Fibroblast of lung (primary cell): ENCODE data around the gene LGALS3. TPM values are rescaled to one million over a fixed set of nuclear protein-coding genes. Genes with fewer than 3 reads are reported as not detected.
A peak's percentile ranks its signal among the peaks of the same experiment; 100 is the strongest.

Experiments
- DNase-seq, 2 donors: peaks; one replicate each; pipeline versions ENCODE4 v3.0.0 to v3.0.0-alpha.2; 2010; ENCODE audit warnings: low read depth in 2 of 2
- H2AFZ ChIP-seq: 2 replicates; pipeline ENCODE4 v1.5.1; 2012; ENCODE audit warnings: low read length, control low read depth, inconsistent platforms
- H3K27ac ChIP-seq: 2 replicates; pipeline ENCODE4 v1.5.1; 2011; ENCODE audit warnings: low read length, control low read depth; ENCODE audit not compliant: insufficient read depth
- H3K27me3 ChIP-seq: 2 replicates; pipeline ENCODE4 v1.5.1; 2011; ENCODE audit warnings: mild to moderate bottlenecking, low read length; ENCODE audit not compliant: control insufficient read depth, insufficient read depth
- H3K36me3 ChIP-seq: 2 replicates; pipeline ENCODE4 v1.5.1; 2011; ENCODE audit warnings: low read length; ENCODE audit not compliant: control insufficient read depth, insufficient read depth
- H3K4me1 ChIP-seq: 2 replicates; pipeline ENCODE4 v1.5.1; 2011; ENCODE audit warnings: low read length; ENCODE audit not compliant: control insufficient read depth, insufficient read depth; ENCODE audit errors: extremely low read depth
- H3K4me2 ChIP-seq: 2 replicates; pipeline ENCODE4 v1.5.1; 2011; ENCODE audit warnings: low read length, control low read depth; ENCODE audit not compliant: insufficient read depth; ENCODE audit errors: extremely low read depth
- H3K4me3 ChIP-seq, 4 experiments: fragments of 200-600 bp in 1 of 4; sonication (generic) in 1 of 4; replicated peaks in 1 of 4; 2 replicates each; pipeline ENCODE4 v1.5.1; 2011 to 2016; ENCODE audit warnings: low read length in 4 of 4, low read depth in 3 of 4, mild to moderate bottlenecking in 3 of 4, control low read depth in 2 of 4, inconsistent platforms in 1 of 4, mixed read lengths in 1 of 4; ENCODE audit not compliant: insufficient read depth in 1 of 4; ENCODE audit errors: control extremely low read depth in 1 of 4
- H3K79me2 ChIP-seq: 2 replicates; pipeline ENCODE4 v1.5.1; 2012; ENCODE audit warnings: mild to moderate bottlenecking, low read length, inconsistent platforms; ENCODE audit not compliant: control insufficient read depth, insufficient read depth
- H3K9ac ChIP-seq: 2 replicates; pipeline ENCODE4 v1.5.1; 2011; ENCODE audit warnings: mild to moderate bottlenecking, low read length, control low read depth; ENCODE audit not compliant: insufficient read depth
- H3K9me3 ChIP-seq: 2 replicates; pipeline ENCODE4 v1.5.1; 2012; ENCODE audit warnings: low read depth, low read length; ENCODE audit not compliant: control insufficient read depth, insufficient read depth
- H4K20me1 ChIP-seq: 2 replicates; pipeline ENCODE4 v1.5.1; 2011; ENCODE audit warnings: low read length; ENCODE audit not compliant: control insufficient read depth, insufficient read depth; ENCODE audit errors: extremely low read depth
- CTCF ChIP-seq, 2 donors: IDR thresholded peaks in 1 of 2; conservative IDR thresholded peaks in 1 of 2; 1 replicate in 1 of 2; 2 replicates in 1 of 2; pipeline ENCODE4 v1.5.1; 2011 to 2012; ENCODE audit warnings: low read length in 2 of 2, control low read depth in 1 of 2, inconsistent platforms in 1 of 2, low read depth in 1 of 2, mild to moderate bottlenecking in 1 of 2
- EZH2 ChIP-seq: IDR thresholded peaks from 2 replicates; pipeline ENCODE4 v1.5.1; 2012; ENCODE audit warnings: low read length, control low read depth, mild to moderate bottlenecking; ENCODE audit errors: missing control alignments
- polyA plus RNA-seq, 2 donors: library from polyadenylated mRNA; depleted of rRNA in 1 of 2; stranded (reverse) in 1 of 2; unstranded in 1 of 2; fragments of >200 nt; gene quantifications; 2 replicates each; pipeline ENCODE4 v1.2.1, GENCODE V29; 2011 to 2012; ENCODE audit warnings: missing spikeins in 1 of 2
- total RNA-seq: library from RNA; depleted of rRNA; stranded (reverse); fragments of >200 nt; gene quantifications from 2 replicates; pipeline ENCODE4 v1.2.1, GENCODE V29; 2014

LGALS3 gene
- total and polyA plus RNA-seq, 2 donors (not counting 1 experiment from before 2014, with no cell fraction given), result 333 to 434 TPM

DNA sequence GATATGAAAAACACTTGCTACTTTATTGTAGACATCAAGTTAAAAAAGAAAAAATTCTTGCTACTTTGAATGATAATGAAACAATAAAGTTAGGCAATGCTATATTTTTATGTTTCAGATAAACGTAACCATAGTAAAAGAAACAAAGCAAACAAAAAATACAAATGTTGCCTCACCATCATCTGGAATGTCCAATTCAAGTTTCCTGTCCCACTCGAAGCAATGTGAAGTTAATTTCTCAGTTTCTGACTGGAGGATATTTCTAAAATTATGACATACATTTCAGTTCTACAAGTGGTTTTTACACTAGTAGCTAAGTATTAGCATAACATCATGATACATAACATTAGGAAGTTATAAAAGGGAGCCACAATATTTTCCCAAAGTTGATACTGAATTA lies 41.5 kb downstream of the LGALS3 start:
- Histone ChIP-seq H3K36me3 (no peaks in the 10 kb centered on the region), H2AFZ (no peak overlapping the region)

DNA sequence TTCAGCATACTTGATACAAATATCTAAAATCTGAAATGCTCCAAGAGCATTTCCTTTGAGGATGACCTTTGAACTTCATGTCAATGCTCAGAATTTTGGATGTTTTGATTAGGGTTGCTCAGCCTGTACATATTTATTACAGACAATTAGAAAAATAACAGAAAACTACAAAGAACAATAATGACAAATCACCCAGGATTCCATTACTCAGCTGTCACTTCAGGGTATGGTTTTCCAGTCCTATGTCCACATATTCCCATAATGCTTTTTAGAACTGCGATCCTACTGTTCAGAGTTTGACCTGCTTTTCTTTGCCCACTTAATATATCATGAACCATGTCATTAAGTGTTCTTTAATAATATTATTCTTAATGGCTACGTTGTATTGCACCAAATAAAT lies 51.0 kb downstream of the LGALS3 start:
- no peak overlapping the region for H3K4me3 ChIP-seq
- no peak for DNase-seq
- no peak overlapping the region for H3K4me2 ChIP-seq
- H3K9ac ChIP-seq, result no peak overlapping the region
- H3K4me1 ChIP-seq, result no peaks in the 10 kb centered on the region
- TF ChIP-seq EZH2 (no peak), CTCF (conservative IDR thresholded peaks at IDR 0.05 in 1 of 2, IDR thresholded peaks at IDR 0.05 in 1 of 2; ENCODE audit: low read depth in 1 of 2, low read length in 2 of 2) (no peak)
- no peaks in the 10 kb centered on the region for H3K9me3 ChIP-seq
- peaks cover 3% of the 10 kb centered on the region for H3K36me3 ChIP-seq
- no peak overlapping the region for H2AFZ ChIP-seq
- H3K27ac ChIP-seq, result no peak overlapping the region
- H3K79me2 ChIP-seq, result peaks cover 4% of the 10 kb centered on the region
- no peaks in the 10 kb centered on the region for H4K20me1 ChIP-seq
- no peaks in the 10 kb centered on the region for H3K27me3 ChIP-seq

More for the DNA sequence above, 41.5 kb downstream of the LGALS3 start:
- TF ChIP-seq CTCF (conservative IDR thresholded peaks at IDR 0.05 in 1 of 2, IDR thresholded peaks at IDR 0.05 in 1 of 2; ENCODE audit: low read depth in 1 of 2, low read length in 2 of 2), result no peak
- no peak for TF ChIP-seq EZH2
- Histone ChIP-seq H4K20me1 (no peaks in the 10 kb centered on the region), H3K4me1 (no peaks in the 10 kb centered on the region), H3K9me3 (no peaks in the 10 kb centered on the region), H3K27ac (no peak overlapping the region), H3K9ac (no peak overlapping the region), H3K27me3 (no peaks in the 10 kb centered on the region), H3K79me2 (no peaks in the 10 kb centered on the region), H3K4me3 (no peak overlapping the region), H3K4me2 (no peak overlapping the region)
- peak in 1 of 2 donors; percentile 9 for DNase-seq

DNA sequence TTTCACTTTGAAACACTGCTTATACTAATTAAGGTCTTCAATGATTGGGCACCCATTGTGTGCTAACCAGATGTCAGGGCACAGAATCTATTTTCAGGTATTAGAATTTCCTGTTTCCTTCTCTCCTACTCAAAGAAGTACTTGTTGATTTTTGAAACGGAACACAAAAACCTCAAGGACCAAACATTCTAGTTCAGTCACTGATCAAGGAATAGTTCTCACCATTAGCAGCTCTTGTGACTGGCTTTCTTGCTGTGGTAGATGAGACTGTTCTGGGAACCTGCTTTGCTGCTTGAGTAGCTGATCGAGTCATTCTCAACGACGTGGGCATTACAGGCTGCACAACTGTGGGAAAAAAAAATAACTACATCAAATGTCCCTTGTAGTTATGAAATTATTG lies 51.4 kb downstream of the LGALS3 start:
- Histone ChIP-seq H3K4me3 (no peak overlapping the region), H3K27me3 (no peaks in the 10 kb centered on the region), H4K20me1 (no peaks in the 10 kb centered on the region), H2AFZ (no peak overlapping the region), H3K4me1 (no peaks in the 10 kb centered on the region), H3K36me3 (peaks cover 3% of the 10 kb centered on the region), H3K79me2 (peaks cover 4% of the 10 kb centered on the region), H3K27ac (no peak overlapping the region), H3K4me2 (no peak overlapping the region), H3K9me3 (no peaks in the 10 kb centered on the region), H3K9ac (no peak overlapping the region)
- TF ChIP-seq EZH2, result no peak
- TF ChIP-seq CTCF (conservative IDR thresholded peaks at IDR 0.05 in 1 of 2, IDR thresholded peaks at IDR 0.05 in 1 of 2; ENCODE audit: low read depth in 1 of 2, low read length in 2 of 2), result no peak
- peak; percentile 11 to 18 for DNase-seq
